Brain microvascular endothelial cell (primary cell): ENCODE data around the gene MEF2A.

Source experiments
- DNase-seq: peaks from one replicate; pipeline ENCODE4 v3.0.0-alpha.2; 2020
- H3K27ac ChIP-seq: fragments of 250-450 bp; sonication (Bioruptor Pico); 2 replicates; pipeline ENCODE4 v1.5.1; 2020; ENCODE audit warnings: mild to moderate bottlenecking, moderate library complexity
- H3K27me3 ChIP-seq: fragments of 250-450 bp; sonication (Bioruptor Pico); replicated peaks from 2 replicates; pipeline ENCODE4 v1.5.1; 2020; ENCODE audit warnings: mild to moderate bottlenecking
- H3K36me3 ChIP-seq: fragments of 250-450 bp; sonication (Bioruptor Pico); replicated peaks from 2 replicates; pipeline ENCODE4 v1.5.1; 2020; ENCODE audit warnings: mild to moderate bottlenecking
- H3K4me3 ChIP-seq: 2 replicates; pipeline ENCODE4 v1.5.1; 2011; ENCODE audit warnings: low read depth, mild to moderate bottlenecking, control low read depth, low read length, moderate library complexity
- CTCF ChIP-seq: IDR thresholded peaks from 2 replicates; pipeline ENCODE4 v1.5.1; 2011; ENCODE audit warnings: low read depth, mild to moderate bottlenecking, moderate library complexity, low read length, control low read depth, inconsistent platforms; ENCODE audit errors: missing control alignments
- in situ Hi-C: cut with HindIII; loops from 2 replicates; pipeline ENCODE4 v1.10.0; 2017; ENCODE audit warnings: low sequenced_read_pairs, low pct_ligation_motif_present

The MEF2A gene

GRCh38 chr15:99564221-99565048 lies 1.3 kb upstream of the MEF2A start:
- no peaks in the 10 kb centered on the region for H3K27me3 ChIP-seq
- in situ Hi-C loops, result no loop called here
- TF ChIP-seq CTCF, result no peak
- H3K36me3 ChIP-seq, result no peaks in the 10 kb centered on the region
- H3K4me3 ChIP-seq, result peak overlapping the region; percentile 85
- no peak for DNase-seq
- H3K27ac ChIP-seq, result no peak overlapping the region

- no peak for TF ChIP-seq CTCF
- H3K27me3 ChIP-seq, result no peaks in the 10 kb centered on the region
- no peak for DNase-seq
- peak overlapping the region; percentile 85 for H3K4me3 ChIP-seq
- in situ Hi-C loops, result no loop called here
- H3K36me3 ChIP-seq, result no peaks in the 10 kb centered on the region
- H3K27ac ChIP-seq, result no peak overlapping the region
Measured at GRCh38 chr15:99565049-99565298, 810 bp upstream of the MEF2A start.

GRCh38 chr15:99566157-99566897 lies 543 bp downstream of the MEF2A start:
- no peak for DNase-seq
- Histone ChIP-seq H3K27me3 (no peaks in the 10 kb centered on the region), H3K36me3 (no peaks in the 10 kb centered on the region), H3K4me3 (peak overlapping the region; percentile 85), H3K27ac (peak overlapping the region; percentile 52)
- TF ChIP-seq CTCF, result no peak
- in situ Hi-C loops, result no loop called here

GRCh38 chr15:99568625-99569352 lies 3.0 kb downstream of the MEF2A start:
- H3K27me3 ChIP-seq, result no peaks in the 10 kb centered on the region
- no peak overlapping the region for H3K4me3 ChIP-seq
- in situ Hi-C loops, result no loop called here
- H3K27ac ChIP-seq, result peak overlapping the region; percentile 21
- TF ChIP-seq CTCF, result no peak
- peak; percentile 35 for DNase-seq
- no peaks in the 10 kb centered on the region for H3K36me3 ChIP-seq

GRCh38 chr15:99571299-99571698 lies 5.5 kb downstream of the MEF2A start:
- in situ Hi-C loops, result no loop called here
- no peak for DNase-seq
- H3K4me3 ChIP-seq, result no peak overlapping the region
- H3K36me3 ChIP-seq, result no peaks in the 10 kb centered on the region
- no peak for TF ChIP-seq CTCF
- no peak overlapping the region for H3K27ac ChIP-seq
- H3K27me3 ChIP-seq, result no peaks in the 10 kb centered on the region
